ENCODE data around the gene NRIP2.

- TF ChIP-seq GATA2 (IDR thresholded peaks at IDR 0.05; ENCODE audit: low read depth, low read length) (no peak), GATA3 (IDR thresholded peaks at IDR 0.05; ENCODE audit: low read depth, low read length) (no peak)
These were observed 10.0 kb upstream of the NRIP2 start for GRCh38 chr12:2844786-2845185.
